Type B pancreatic cell (in vitro differentiated cells): ENCODE data around the gene TMEM167A. TPM values are rescaled to one million over a fixed set of nuclear protein-coding genes. Genes with fewer than 3 reads are reported as not detected.

Source experiments
- DNase-seq: peaks from one replicate; pipeline ENCODE4 v3.0.0; 2021; ENCODE audit warnings: mixed read lengths; ENCODE audit not compliant: unreplicated experiment; ENCODE audit errors: extremely low spot score
- H3K27ac Mint-ChIP-seq: 2 replicates; pipeline ENCODE4 v1.8.0; 2021; ENCODE audit warnings: mild to moderate bottlenecking, mixed read lengths
- H3K27me3 Mint-ChIP-seq: 2 replicates; pipeline ENCODE4 v1.8.0; 2021; ENCODE audit warnings: mixed read lengths
- H3K36me3 Mint-ChIP-seq: 2 replicates; pipeline ENCODE4 v1.8.0; 2021; ENCODE audit warnings: mixed read lengths
- H3K4me1 Mint-ChIP-seq: one replicate; pipeline ENCODE4 v1.8.0; 2021; ENCODE audit warnings: mixed read lengths; ENCODE audit not compliant: unreplicated experiment
- H3K4me3 Mint-ChIP-seq: 2 replicates; pipeline ENCODE4 v1.8.0; 2021; ENCODE audit warnings: mild to moderate bottlenecking, mixed read lengths
- H3K9me3 Mint-ChIP-seq: 2 replicates; pipeline ENCODE4 v1.8.0; 2021; ENCODE audit warnings: mixed read lengths
- CTCF ChIP-seq: fragments of 200-600 bp; sonication (generic); conservative IDR thresholded peaks from 2 replicates; pipeline ENCODE4 v1.5.0; 2021; ENCODE audit warnings: antibody characterized with exemption, mild to moderate bottlenecking
- total RNA-seq: library from RNA; stranded (reverse); gene quantifications from 2 replicates; pipeline ENCODE4 v1.2.1, GENCODE V29; 2021; ENCODE audit warnings: low replicate concordance

The TMEM167A gene
- total RNA-seq, 1 donor from 2014 or later, result 107 TPM

- TF ChIP-seq CTCF, result no peak
- H3K4me1 Mint-ChIP-seq, result peaks cover 18% of the 10 kb centered on the region
- peaks cover 4% of the 10 kb centered on the region for H3K9me3 Mint-ChIP-seq
- H3K4me3 Mint-ChIP-seq, result no peak overlapping the region
- H3K36me3 Mint-ChIP-seq, result no peaks in the 10 kb centered on the region
- DNase-seq, result no peak
- no peak overlapping the region for H3K27ac Mint-ChIP-seq
- no peaks in the 10 kb centered on the region for H3K27me3 Mint-ChIP-seq
Measured at GRCh38 chr5:83102364-83102980, 25.3 kb upstream of the TMEM167A start.

GRCh38 chr5:83101514-83101913, 24.3 kb upstream of the TMEM167A start:
- peaks cover 4% of the 10 kb centered on the region for H3K9me3 Mint-ChIP-seq
- no peak for DNase-seq
- no peaks in the 10 kb centered on the region for H3K36me3 Mint-ChIP-seq
- H3K27me3 Mint-ChIP-seq, result no peaks in the 10 kb centered on the region
- peaks cover 20% of the 10 kb centered on the region for H3K4me1 Mint-ChIP-seq
- H3K27ac Mint-ChIP-seq, result peak overlapping the region; percentile 61
- TF ChIP-seq CTCF, result no peak
- H3K4me3 Mint-ChIP-seq, result no peak overlapping the region

GRCh38 chr5:83099445-83099844, 22.3 kb upstream of the TMEM167A start:
- H3K27me3 Mint-ChIP-seq, result no peaks in the 10 kb centered on the region
- H3K4me3 Mint-ChIP-seq, result no peak overlapping the region
- H3K27ac Mint-ChIP-seq, result no peak overlapping the region
- peaks cover 4% of the 10 kb centered on the region for H3K9me3 Mint-ChIP-seq
- peaks cover 20% of the 10 kb centered on the region for H3K4me1 Mint-ChIP-seq
- H3K36me3 Mint-ChIP-seq, result no peaks in the 10 kb centered on the region
- no peak for TF ChIP-seq CTCF
- no peak for DNase-seq

- Mint-ChIP-seq H3K27ac (no peak overlapping the region), H3K27me3 (no peaks in the 10 kb centered on the region), H3K4me3 (no peak overlapping the region), H3K4me1 (peaks cover 20% of the 10 kb centered on the region), H3K36me3 (no peaks in the 10 kb centered on the region), H3K9me3 (peaks cover 8% of the 10 kb centered on the region)
- no peak for TF ChIP-seq CTCF
- DNase-seq, result no peak
Measured at GRCh38 chr5:83099001-83099400, 21.8 kb upstream of the TMEM167A start.

- peaks cover 15% of the 10 kb centered on the region for H3K9me3 Mint-ChIP-seq
- H3K4me1 Mint-ChIP-seq, result peaks cover 20% of the 10 kb centered on the region
- DNase-seq, result no peak
- TF ChIP-seq CTCF, result no peak
- peak overlapping the region; percentile 9 for H3K27ac Mint-ChIP-seq
- H3K36me3 Mint-ChIP-seq, result peaks cover 7% of the 10 kb centered on the region
- H3K27me3 Mint-ChIP-seq, result no peaks in the 10 kb centered on the region
- H3K4me3 Mint-ChIP-seq, result peak overlapping the region; percentile 0
Measured at GRCh38 chr5:83097689-83098231, 20.6 kb upstream of the TMEM167A start.
